Stimulated activated CD8-positive, alpha-beta memory T cell treated with anti-CD3 and anti-CD28 coated beads, Interleukin-7, amount 100 ng/mL, for 48 hours (primary cell): ENCODE data around the gene FAM227A.
"Not testable (repeated sequence)": the region's sequence is repeated elsewhere in the genome, so short reads cannot be mapped to it uniquely, and the experiment has no call there.

ENCODE experiments used
- DNase-seq, 2 donors: peaks; one replicate each; pipeline ENCODE4 v3.0.0-alpha.2; 2020; ENCODE audit warnings: low read depth in 1 of 2; ENCODE audit errors: extremely low read depth in 1 of 2

Gene FAM227A

DNA sequence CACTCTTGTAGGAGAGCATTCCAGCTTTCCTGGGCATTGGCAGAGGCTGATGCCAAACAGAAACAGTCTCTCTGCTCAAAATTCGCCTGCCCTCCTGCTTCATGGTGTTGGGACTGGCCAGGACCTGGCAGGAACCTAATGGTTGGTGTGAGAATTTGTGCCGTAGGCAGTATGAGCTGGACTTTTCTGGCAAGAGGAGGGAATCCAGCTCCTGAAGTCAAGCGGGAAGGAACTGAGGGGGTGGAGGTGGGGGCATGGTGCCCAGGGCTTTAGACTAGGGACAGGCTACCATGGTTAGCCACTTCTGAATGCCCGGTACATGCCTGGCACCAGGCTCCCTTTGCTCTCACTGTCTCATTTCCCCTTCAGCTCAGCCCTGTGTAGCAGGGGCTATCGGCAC lies 18.7 kb upstream of the FAM227A start:
- DNase-seq, result no peak

DNA sequence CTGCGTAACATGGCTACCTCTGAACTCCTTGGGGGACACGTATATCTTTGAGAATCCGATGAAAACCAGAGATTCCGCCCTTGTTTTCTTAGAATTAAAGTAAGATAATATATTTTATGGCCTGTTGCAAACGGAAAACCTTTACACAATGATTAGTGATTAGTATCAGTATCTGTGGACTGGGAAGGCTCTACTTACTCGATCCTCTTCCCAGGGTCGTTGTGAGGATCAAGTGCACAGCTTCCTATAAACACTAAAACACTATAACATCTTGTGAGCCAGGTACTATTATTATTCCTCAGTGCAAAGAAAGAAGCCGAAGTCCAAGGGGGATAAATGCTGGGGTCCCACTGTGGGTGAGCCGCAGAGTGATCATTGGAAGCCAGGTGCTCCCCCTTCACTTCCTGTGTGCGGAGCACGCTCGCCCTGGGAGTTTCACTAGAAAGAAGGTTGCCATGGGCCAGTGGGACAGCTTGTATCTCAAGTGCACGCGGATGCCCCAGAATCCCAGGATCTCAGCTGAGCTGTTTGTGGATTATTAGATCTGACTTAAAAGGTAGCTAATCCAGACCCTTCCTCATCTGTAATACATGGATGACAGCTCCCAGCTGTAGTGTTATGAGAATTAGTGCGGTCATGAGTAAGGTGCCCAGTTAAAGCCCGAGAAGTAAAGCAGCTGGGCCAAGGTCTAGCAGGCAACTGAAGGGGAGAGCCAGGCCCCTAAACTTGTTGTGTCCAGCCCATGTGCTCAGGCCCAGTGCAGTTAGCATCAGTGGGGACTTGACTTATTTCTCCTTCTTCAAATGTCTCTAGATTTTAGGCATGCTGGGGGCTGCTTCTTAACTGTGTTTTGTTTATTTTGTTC lies 1.1 kb upstream of the FAM227A start:
- DNase-seq, result peak; percentile 21 to 29

DNA sequence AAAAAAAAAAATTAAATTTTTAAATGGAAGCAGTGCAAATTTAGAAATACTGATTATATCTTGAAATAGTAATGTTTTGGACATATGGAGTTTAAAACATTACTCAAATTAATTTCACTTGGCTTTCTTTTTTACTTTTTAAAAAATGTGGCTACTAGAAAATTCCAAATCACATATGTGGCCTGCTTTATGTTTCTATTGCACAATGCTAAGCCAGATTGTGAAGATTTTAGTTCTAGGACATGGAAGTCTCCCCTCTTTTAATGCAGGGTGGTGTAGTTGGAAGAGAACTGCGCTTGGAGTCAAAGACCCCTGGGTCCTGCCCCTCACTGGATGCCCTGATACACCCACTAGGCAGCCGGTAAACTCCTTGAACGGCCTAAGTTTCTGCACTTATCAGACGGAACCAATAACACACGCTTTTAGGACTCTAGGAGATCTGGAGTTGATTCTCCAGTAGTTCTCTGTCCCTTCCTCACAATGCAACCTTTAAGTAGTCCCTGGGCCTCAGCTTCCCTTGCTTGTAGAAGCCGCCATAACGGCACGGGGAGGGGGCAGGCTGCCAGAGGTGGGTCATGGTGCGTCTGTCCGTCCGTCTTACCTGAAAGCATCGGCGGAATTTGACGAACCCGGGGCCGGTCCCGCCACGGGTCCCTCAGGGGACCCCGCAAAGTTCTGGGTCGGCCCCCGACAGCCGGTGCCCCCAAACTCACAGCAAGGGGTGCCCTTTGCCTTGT lies 505 bp downstream of the FAM227A start:
- DNase-seq, result no peak

DNA sequence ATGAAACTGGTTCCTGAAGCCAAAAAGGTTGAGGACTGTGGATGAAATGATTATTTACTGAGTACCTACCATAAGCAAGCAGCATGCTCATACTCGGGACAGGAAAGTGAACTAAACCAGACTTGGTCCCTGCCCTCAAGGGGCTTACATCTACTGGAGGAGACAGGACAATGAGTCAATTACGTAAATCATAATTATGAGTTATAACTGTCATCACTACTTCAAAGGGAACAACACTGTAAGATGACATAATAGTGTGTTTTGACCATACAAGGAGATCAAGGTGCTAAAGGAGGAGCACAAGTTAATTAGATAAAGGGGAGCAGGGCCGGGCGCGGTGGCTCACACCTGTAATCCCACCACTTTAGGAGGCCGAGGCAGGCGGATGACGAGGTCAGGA lies 2.5 kb downstream of the FAM227A start:
- DNase-seq, result no peak

DNA sequence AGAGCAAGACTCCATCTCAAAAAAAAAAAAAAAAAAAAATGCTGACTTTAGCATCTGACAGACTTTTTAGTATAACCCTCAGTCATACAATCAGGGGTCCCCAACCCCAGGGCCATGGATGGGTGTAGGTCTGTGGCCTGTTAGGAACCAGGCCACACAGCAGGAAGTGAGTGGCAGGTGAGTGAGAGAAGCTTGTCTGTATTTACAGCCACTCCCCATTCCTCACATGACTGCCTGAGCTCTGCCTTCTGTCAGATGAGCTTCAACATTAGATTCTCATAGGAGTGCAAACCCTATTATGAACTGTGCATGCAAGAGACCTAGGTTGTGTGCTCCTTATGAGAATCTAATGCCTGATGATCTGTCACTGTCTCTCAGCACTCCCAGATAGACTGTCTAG lies 3.3 kb downstream of the FAM227A start:
- no peak for DNase-seq

DNA sequence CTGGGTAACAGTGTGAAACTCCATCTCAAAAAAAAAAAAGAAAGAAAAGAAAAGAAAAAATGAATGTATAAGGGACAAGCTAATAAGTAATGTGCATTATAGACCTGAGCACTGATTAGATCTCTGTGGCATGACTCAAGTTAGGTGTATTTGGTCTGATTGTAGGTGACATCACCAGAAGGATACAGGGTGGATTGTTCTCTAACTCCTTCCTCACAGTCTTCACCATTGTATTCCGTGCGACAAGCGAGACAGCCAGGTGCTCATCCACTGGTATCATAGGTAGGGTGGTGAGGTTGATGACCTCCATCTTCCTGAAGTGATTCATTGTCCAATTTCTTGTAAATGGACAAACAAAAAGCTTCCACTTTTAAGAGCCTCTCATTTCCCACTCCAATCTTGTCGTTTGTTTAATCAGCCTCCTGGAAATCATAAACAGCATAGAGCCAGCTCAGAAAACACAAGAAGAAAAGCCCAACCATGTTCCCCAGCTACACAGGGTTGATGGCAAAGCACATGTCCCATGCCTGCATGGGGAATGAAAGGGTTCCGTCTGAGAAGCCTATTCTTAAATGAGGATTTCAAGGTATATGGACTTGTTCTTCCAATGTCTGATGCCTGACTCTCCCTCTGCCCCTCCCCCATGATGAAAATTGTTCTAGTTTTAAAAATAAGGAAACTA lies 6.2 kb downstream of the FAM227A start:
- no peak for DNase-seq

DNA sequence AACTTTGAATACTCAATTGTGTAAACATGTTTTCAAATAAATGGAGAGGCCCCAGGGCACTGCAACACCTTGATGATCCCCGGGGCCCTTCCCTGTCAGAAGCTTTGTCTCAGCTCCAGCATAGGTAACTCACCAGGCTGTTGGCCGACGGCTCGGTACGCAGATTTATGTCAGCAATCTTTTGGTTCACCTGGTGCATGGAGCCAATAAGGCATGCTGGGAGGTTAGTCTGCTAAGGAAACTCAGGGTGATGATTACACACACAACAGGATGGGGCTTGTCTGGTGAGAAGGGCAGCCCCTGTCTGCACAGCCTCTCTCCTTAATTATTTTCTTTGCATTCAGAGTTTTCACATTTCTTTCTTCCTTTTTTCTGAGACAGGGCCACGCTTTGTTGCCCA lies 10.8 kb downstream of the FAM227A start:
- DNase-seq, result no peak

DNA sequence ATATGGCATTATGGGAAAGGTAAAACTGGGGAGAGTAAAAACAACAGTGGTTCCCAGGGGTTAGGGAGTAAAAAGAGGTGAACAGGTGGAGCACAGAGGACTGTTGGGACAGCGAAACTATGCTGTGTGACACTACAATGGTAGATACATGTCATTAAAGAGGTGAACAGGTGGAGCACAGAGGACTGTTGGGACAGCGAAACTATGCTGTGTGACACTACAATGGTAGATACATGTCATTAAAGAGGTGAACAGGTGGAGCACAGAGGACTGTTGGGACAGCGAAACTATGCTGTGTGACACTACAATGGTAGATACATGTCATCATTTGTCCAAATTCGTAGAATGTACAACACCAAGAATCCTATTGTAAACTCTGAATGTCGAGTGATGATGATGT lies 11.9 kb downstream of the FAM227A start:
- not testable (repeated sequence) for DNase-seq

DNA sequence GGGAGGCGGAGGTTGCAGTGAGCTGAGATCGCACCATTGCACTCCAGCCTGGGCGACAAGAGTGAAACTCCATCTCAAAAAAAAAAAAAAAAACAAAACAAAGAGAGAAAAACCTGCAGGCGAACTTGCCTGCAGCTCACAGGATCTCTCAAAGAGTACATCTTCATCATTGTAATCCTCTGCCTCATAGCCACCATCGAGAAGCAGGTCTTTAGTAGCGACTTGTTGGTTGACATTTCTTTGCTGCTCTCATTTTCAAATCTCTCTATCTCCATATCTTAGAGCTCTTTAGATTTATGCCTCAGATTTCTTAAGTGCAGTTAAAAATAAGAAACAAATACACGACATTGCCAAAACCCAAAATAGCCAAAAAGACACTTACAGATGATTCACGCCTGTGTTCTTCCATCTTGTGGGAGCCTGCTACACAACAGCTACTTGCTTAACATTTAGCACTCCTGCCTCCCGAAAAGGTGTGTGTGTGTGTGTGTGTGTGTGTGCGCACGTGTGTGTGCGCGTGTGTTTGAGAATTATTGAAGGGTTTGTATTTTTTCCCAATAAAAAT lies 14.6 kb downstream of the FAM227A start:
- DNase-seq, result no peak

DNA sequence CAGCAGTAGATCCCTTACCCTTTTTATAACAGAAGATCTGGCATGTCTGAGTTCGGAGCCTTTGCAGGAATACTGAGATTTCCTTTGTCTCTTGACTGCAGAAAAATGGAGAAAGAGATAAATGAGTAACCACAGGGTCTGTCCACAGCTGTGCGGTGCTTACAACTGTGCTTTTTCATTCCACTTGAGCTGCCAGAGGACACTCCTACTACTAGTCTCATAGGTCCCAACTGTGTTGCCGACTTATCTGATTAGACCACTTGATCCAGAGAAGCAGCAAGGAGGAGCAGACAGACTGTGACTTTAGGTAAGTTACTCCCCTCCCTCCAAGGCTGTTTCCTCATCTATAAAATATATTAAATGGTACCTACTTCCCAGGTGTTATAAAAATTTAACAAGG lies 17.5 kb downstream of the FAM227A start:
- no peak for DNase-seq

DNA sequence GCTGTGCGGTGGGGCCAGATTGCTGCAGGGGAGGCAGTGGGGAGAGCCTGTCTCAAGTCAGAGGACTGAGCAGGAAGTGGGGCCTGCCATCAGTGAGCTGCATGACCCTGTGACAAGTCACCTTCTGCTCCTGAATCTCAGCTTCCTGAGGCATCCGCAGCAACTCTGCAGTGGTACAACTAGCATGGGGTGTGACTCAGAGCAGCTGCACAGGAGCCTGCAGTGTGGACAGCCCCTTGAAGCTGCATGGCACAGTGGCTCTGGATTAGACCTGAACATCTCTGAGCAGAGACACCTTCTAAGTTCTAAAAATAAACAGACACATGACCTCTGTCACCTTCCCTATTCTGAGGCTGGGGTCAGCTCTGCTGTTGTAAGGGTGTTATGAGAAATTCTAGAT lies 18.0 kb downstream of the FAM227A start:
- no peak for DNase-seq

DNA sequence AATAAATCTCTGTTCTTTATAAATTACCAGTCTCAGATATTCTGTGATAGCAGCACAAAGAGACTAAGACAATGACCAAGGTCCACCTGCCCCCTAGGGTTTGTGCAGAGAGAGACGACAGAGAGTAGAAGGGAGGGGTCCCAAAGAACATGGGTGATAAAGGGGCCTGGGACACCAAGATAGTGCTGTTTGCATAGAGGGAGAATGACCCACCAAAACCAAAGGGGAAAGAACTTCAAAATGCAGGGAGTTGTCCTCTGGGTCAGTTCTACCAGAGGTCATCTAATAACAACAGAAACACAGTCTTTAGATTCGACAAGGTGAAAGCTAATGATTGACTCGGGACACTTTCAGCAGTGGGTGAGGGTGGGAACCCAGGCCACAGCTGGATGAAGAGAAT lies 23.7 kb downstream of the FAM227A start:
- DNase-seq, result no peak

DNA sequence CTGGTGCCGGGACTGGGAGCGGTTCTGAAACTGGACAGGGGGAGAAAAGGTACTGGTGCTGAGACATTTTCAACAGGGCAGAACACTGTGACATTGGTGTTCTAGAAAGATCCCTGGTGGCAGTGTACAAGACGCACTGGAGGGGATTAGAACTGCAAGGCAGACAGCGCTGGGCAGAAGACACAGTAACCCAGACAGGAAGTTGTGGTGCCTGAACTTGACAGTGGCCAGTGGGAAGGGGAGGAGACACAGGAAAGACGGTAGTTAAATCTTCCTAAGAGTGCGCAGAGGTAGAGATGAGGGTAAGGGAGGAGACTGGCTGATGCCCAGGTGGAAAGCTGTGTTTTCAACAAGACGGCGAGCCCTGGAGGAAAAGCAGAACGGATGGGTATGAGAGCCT lies 24.5 kb downstream of the FAM227A start:
- no peak for DNase-seq

DNA sequence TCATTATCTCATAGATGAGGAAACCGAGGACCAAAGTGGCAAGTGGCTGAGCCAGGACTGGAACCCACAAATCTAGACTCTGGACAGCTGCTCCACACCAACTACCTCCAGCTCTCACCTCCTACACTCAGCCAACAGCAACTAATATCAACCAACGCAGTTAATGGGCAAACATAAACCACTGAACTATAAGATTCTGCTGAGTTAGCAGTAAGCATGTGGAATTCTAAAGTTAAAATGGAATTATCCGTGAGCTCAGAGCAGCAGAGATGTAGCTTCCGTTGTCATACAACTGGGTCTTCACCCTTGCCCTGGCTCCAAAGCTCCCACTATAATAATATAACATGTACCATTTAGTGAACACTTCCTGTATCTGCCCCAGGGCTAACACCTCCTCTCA lies 27.1 kb downstream of the FAM227A start:
- no peak for DNase-seq

DNA sequence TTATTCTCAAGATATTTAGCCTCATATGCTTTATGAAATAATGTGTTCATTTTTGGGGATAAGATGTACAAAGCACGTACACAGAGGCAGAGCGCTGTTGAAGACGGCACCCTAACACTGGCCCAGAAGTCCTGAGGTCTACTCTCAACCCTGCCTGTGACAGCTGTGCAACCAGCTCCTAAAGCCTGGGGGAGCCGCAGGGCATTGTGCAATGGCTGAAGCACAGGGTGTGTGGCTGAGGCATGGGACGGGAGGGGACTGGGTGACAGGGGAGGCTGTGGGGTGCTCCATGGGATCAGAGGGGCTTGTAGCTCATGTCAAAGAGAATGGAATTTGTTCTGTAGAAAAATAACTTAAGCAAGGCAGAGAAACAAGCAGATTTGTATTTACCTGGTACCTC lies 27.7 kb downstream of the FAM227A start:
- no peak for DNase-seq

DNA sequence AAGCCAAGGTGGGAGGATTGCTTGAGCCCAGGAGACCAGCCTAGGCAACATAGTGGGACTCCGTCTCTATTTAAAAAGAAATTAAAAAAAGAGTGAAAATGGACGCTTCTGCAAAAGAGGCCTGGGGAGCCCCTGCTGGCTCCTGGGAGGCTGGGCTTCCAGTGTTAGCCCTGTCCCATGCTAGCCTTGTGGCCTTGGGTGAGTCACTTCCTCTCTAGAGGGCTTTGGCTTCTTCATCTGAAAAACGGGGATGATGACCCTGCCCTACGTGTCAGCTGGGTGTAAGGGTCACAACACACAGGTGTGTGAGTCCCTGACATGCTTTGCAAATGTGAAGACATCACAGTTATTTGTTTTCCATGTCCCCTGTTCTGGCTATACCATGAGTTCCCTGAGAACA lies 32.8 kb downstream of the FAM227A start:
- no peak for DNase-seq

DNA sequence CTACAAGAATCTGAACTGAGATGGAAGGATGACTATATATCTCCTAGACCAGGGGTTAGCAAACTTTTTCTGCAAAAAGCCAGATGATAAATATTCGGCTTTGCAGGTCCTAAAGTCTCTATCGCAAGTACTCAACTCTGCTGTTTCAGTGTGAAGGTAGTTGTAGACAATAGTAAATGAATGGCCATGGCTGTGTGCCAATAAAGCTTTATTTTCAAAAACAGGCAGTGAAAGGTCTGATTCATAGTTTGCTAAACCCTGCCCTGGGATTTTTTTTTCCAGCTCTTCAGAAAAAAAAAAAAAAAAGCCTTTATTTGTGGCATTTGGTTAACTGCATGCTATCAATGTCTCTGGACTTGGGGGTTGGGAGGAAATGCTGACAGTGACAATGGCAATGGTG lies 37.5 kb downstream of the FAM227A start:
- no peak for DNase-seq

DNA sequence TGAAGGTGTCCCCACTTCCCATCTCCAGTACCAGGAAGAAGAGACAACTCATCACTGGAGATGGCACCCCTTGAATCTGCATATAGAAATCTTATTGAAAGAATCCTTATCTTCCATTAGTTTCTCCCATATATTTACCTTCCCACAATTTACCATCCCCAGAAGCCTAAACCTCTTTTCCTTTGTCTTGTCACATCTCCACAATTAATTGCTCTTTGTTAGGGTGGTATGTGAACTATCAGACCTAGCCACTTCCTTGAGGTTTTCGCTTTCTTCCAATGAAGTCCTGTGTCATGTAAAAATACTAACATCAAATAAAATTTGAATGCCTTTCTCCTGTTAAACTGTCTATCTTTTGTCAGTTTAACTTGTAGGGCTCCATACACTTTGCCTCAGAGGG lies 37.9 kb downstream of the FAM227A start:
- DNase-seq, result no peak

DNA sequence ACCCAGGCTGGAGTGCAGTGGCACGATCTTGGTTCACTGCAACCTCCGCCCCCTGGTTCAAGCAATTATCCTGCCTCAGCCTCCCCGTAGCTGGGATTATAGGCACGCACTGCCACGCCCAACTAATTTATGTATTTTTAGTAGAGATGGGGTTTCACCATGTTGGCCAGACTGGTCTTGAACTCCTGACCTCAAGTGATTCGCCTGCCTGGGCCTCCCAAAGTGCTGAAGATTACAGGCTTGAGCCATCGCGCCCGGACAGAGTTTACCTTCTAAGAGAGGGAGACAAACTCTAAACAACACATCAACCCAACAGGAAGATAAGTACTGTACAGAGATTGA lies 41.2 kb downstream of the FAM227A start:
- not testable (repeated sequence) for DNase-seq

DNA sequence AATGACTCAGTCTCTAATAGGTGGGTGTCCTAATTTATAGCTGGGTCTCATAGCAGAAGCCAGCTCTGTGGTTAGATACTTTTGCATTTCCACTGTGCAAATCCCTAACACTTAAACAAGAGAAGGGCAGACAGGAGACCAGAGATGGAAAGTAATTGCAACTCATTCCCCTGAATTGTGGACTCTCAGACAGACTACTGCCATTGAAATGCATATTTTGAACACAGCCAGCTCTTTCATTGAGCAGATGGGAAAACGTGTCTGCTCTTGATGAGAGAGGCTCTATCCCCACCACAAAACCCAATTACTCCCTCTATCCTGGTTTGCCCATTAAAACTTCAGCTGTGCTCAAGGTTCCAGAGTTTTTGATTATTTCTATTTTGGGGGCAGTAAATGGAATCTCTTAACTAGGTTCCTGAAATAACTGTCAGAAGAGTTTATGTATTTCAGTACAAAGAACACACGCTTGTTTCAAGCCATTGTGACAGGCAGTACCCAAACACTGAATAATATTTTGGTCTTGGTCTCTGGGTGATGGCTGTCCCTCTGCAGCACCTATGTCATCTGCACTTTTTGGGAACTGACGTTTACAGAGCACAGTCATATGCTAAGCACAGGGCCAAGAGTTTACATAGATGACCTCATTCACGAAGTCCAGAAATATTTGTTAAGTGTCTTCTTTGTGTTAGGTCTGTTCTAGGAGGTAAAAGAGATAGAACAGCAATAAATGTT lies 41.7 kb downstream of the FAM227A start:
- no peak for DNase-seq

DNA sequence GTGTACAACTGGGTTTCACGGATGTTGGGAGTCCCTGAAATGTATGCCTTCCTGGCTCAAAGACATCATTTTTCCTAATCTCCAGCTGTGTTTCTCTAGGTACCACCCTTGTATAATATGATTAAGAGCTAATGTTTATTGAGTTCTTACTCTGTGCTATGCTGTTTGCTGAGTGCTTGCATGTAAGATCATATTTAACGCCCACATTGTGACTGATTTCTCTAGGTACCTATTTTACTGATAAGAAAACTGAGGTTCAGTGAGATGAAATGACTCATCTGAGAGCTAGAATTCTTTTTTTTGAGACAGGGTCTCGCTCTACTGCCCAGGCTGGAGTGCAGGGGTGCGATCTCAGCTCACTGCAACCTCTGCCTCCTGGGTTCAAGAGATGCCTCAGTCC lies 42.6 kb downstream of the FAM227A start:
- no peak for DNase-seq
